ENCODE data around the gene SUN2.

Gene SUN2

DNA sequence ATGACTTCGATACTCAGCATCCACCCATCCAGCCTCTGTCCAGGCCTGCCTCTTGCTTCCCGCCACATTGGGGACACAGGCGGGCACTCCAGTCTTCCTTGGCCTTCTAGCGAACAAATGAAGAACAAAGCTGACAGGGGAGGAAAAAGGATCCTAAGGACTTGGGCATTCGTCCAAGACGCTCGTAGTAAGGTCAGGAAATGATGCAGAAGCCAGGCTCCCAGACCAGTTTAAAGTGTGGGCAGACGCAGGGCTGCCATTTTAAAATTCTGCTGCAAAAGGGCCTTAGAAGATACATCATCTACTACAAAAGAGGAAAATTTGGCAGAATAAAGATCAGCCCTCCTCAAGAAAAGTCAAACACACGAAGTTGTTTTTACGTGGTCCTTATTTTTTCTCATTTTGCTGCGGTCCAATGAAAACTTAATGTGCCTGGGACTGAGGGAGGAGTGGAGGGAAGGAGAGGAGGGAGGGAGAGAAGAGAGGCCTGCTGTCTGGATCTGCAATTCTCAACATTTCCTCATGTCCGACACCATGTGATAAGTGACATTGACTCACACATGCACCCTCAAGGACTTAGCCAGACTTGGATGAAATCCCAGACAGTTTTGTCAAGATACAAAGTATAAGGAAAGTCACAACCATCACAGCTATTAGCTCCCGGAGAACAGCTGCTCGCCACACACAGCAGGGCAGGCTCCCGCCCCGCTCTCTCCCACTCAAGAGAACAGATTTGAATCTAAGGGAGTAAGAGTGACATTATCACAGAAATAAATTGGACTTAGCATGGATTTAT lies 32.4 kb upstream of the SUN2 start:
- TF ChIP-seq, protein P1, sequence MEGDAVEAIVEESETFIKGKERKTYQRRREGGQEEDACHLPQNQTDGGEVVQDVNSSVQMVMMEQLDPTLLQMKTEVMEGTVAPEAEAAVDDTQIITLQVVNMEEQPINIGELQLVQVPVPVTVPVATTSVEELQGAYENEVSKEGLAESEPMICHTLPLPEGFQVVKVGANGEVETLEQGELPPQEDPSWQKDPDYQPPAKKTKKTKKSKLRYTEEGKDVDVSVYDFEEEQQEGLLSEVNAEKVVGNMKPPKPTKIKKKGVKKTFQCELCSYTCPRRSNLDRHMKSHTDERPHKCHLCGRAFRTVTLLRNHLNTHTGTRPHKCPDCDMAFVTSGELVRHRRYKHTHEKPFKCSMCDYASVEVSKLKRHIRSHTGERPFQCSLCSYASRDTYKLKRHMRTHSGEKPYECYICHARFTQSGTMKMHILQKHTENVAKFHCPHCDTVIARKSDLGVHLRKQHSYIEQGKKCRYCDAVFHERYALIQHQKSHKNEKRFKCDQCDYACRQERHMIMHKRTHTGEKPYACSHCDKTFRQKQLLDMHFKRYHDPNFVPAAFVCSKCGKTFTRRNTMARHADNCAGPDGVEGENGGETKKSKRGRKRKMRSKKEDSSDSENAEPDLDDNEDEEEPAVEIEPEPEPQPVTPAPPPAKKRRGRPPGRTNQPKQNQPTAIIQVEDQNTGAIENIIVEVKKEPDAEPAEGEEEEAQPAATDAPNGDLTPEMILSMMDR (conservative IDR thresholded peaks at IDR 0.05; ENCODE audit: low read depth, low read length), result no peak
- DNase-seq (ENCODE audit: low read depth), result peak; percentile 98
- no peak overlapping the region for H3K4me3 ChIP-seq (ENCODE audit: low read length)

DNA sequence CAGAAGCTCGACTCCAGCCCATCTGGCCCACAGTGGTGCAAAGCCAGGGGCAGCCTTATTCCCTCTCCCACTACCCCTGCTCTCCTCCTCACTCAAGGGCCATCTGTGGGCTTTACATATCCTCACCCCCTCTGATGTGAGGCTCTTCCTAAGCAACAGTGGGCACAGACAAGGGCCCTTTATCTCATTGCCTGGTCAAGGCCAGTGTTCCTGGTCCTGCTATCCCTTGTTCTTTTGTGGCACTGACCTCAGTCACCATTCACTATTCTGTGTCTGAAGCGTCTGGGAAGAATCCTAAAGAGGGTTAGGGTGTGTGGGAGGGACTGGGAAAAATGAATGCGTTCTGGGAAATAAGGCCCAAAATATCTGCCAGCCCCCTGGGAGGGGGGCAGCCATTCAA lies 30.8 kb upstream of the SUN2 start:
- H3K4me3 ChIP-seq (ENCODE audit: low read length), result no peak overlapping the region
- no peak for DNase-seq (ENCODE audit: low read depth)
- TF ChIP-seq, protein P1 (conservative IDR thresholded peaks at IDR 0.05; ENCODE audit: low read depth, low read length), result no peak

DNA sequence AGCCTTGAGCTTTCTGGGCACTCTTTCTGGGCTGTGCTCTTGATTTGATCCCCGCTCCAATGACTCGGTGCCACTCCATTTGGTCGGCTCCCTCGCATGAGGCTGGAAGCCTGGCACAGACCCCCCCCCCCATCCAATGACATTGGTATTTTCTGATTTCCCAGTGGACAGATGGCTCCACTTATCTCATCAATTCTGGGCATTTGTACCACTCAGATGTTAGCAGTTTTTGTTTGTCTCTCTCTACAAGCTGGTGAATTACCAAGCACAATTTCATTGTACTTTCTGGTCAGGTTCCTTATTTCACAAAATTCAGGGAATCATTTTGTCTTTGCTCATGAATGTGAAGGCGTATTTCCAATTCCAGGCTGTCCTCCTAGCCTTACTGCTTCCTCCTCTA lies 29.1 kb upstream of the SUN2 start:
- DNase-seq (ENCODE audit: low read depth), result no peak

DNA sequence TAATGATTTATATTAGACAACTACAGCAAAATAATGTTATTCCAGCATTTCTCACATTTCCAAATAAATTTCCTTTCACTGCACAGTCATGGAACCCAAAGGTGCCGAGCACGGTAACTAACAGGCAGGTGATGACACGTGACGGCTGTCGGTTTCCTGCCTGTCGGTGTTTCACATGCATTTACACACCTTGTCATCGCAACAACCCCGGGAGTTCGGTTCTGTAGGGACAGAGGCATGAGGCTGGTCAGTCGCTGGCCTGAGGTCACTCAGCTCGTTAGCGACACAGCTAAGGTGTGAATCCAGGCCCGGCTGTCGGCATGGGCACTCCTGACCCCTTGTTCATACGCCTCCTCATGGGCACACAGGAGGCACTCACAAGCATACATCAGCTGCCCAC lies 28.2 kb upstream of the SUN2 start:
- TF ChIP-seq, protein P1 (conservative IDR thresholded peaks at IDR 0.05; ENCODE audit: low read depth, low read length), result no peak
- no peak overlapping the region for H3K4me3 ChIP-seq (ENCODE audit: low read length)
- DNase-seq (ENCODE audit: low read depth), result no peak

More for the DNA sequence above, 29.1 kb upstream of the SUN2 start:
- TF ChIP-seq, protein P1 (conservative IDR thresholded peaks at IDR 0.05; ENCODE audit: low read depth, low read length), result no peak
- H3K4me3 ChIP-seq (ENCODE audit: low read length), result no peak overlapping the region

DNA sequence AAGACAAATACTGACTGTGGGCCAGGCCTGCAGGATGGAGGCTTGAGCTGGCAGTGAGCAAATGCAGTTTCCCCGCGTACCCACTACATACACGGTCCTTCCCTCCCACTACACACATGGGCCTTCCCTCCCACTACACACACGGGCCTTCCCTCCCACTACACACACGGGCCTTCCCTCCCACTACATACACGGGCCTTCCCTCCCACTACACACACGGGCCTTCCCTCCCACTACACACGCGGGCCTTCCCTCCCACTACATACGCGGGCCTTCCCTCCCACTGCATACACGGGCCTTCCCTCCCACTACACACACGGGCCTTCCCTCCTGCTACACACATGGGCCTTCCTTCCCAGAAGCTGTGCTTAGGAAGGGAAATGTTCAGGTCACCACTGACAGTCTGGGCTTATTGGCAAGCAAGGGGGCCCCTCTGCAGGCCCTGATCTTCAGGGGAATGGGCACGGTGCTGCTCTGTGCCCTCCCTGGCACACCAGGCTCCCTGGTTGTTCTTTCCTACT lies 27.4 kb upstream of the SUN2 start:
- TF ChIP-seq, protein P1 (conservative IDR thresholded peaks at IDR 0.05; ENCODE audit: low read depth, low read length), result no peak
- H3K4me3 ChIP-seq (ENCODE audit: low read length), result no peak overlapping the region
- no peak for DNase-seq (ENCODE audit: low read depth)

DNA sequence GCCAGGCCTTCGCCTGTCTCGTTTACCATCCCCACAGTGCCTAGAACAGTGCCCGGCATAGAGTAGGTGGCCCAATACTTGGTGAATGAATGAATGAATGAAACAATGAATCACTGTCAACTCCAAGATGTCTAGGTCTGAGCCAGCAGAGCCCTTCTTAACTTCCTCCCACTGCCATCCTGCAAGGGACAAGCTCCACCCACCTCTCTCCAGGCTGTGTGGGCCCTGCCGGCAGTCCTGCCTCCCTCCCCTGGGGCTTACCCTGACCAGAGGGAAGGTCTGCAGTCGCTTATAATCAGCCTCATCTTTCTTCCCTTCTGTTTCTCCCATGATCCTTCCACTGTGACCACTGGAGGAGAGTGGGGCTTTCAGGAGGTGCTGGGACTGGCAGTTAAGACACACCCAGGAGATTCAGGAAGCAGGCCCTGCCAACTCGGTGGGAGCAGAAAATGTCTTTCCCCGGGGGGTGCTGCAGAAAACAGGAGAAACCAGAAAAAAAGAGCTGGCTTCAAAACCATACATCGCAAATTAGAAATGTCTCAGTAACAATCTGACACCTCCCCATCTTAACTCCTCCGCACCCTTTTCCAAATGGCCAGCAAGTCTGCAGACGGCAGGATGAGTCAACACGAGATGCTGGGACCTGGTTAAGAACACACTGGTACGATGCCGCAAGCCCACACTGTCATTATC lies 26.8 kb upstream of the SUN2 start:
- H3K4me3 ChIP-seq (ENCODE audit: low read length), result no peak overlapping the region
- TF ChIP-seq, protein P1 (conservative IDR thresholded peaks at IDR 0.05; ENCODE audit: low read depth, low read length), result no peak
- DNase-seq (ENCODE audit: low read depth), result no peak

Data from retinal pigment epithelial cell (primary cell).